ENCODE data around the gene HYI.

Gene HYI

GRCh38 chr1:43445606-43446387 lies 7.9 kb downstream of the HYI start:
- in situ Hi-C loops (cut with MboI; ENCODE audit: low sequenced_read_pairs) = no loop called here

- in situ Hi-C loops (cut with MboI; ENCODE audit: low sequenced_read_pairs) = no loop called here
Observed at GRCh38 chr1:43444836-43445235, 8.9 kb downstream of the HYI start.

- in situ Hi-C loops (cut with MboI; ENCODE audit: low sequenced_read_pairs) = no loop called here
Observed at GRCh38 chr1:43444151-43444828, 9.4 kb downstream of the HYI start.

- in situ Hi-C loops (cut with MboI; ENCODE audit: low sequenced_read_pairs) = no loop called here
Observed at GRCh38 chr1:43443197-43443946, 10.4 kb downstream of the HYI start.

- in situ Hi-C loops (cut with MboI; ENCODE audit: low sequenced_read_pairs) = no loop called here
Observed at GRCh38 chr1:43442756-43443155, 11.0 kb downstream of the HYI start.

GRCh38 chr1:43441894-43442637 lies 11.7 kb downstream of the HYI start:
- in situ Hi-C loops (cut with MboI; ENCODE audit: low sequenced_read_pairs) = no loop called here

- in situ Hi-C loops (cut with MboI; ENCODE audit: low sequenced_read_pairs) = no loop called here
Observed at GRCh38 chr1:43441166-43441893, 12.4 kb downstream of the HYI start.

- in situ Hi-C loops (cut with MboI; ENCODE audit: low sequenced_read_pairs) = no loop called here
Observed at GRCh38 chr1:43440358-43440757, 13.4 kb downstream of the HYI start.

- in situ Hi-C loops (cut with MboI; ENCODE audit: low sequenced_read_pairs) = no loop called here
Observed at GRCh38 chr1:43439781-43440180, 13.9 kb downstream of the HYI start.

GRCh38 chr1:43438953-43439581 lies 14.7 kb downstream of the HYI start:
- in situ Hi-C loops (cut with MboI; ENCODE audit: low sequenced_read_pairs) = no loop called here

GRCh38 chr1:43438576-43438952 lies 15.2 kb downstream of the HYI start:
- in situ Hi-C loops (cut with MboI; ENCODE audit: low sequenced_read_pairs) = no loop called here

GRCh38 chr1:43438006-43438405 lies 15.7 kb downstream of the HYI start:
- in situ Hi-C loops (cut with MboI; ENCODE audit: low sequenced_read_pairs) = no loop called here

GRCh38 chr1:43437031-43437973 lies 16.4 kb downstream of the HYI start:
- in situ Hi-C loops (cut with MboI; ENCODE audit: low sequenced_read_pairs) = no loop called here

- in situ Hi-C loops (cut with MboI; ENCODE audit: low sequenced_read_pairs) = no loop called here
Observed at GRCh38 chr1:43436371-43436770, 17.4 kb downstream of the HYI start.

- in situ Hi-C loops (cut with MboI; ENCODE audit: low sequenced_read_pairs) = no loop called here
Observed at GRCh38 chr1:43435146-43436145, 18.3 kb downstream of the HYI start.

- in situ Hi-C loops (cut with MboI; ENCODE audit: low sequenced_read_pairs) = no loop called here
Observed at GRCh38 chr1:43434256-43434655, 19.5 kb downstream of the HYI start.

- in situ Hi-C loops (cut with MboI; ENCODE audit: low sequenced_read_pairs) = no loop called here
Observed at GRCh38 chr1:43432907-43433306, 20.8 kb downstream of the HYI start.
